Measurements from ENCODE around the gene PDPK1.
"Not testable (repeated sequence)": the region's sequence is repeated elsewhere in the genome, so short reads cannot be mapped to it uniquely, and the experiment has no call there.

DNA sequence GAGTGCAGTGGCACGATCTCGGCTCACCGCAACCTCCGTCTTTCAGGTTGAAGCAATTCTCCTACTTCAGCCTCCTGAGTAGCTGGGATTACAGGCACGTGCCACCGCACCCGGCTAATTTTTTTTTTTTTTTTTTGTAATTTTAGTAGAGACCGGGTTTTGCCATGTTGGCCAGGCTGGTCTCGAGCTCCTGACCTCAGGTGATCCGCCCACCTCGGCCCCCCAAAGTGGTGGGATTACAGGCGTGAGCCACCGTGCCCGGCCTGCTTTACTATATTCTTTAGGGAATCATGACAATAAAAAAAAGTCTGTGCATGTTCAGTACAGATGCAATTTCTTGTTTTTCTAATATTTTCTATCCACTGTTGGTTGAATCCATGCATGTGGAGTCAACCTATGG lies 6.0 kb downstream of the PDPK1 start:
- TF ChIP-seq EP300, POLR2A, POLR2AphosphoS5 (IDR thresholded peaks at IDR 0.05): not testable (repeated sequence)
- TF ChIP-seq, protein P1, sequence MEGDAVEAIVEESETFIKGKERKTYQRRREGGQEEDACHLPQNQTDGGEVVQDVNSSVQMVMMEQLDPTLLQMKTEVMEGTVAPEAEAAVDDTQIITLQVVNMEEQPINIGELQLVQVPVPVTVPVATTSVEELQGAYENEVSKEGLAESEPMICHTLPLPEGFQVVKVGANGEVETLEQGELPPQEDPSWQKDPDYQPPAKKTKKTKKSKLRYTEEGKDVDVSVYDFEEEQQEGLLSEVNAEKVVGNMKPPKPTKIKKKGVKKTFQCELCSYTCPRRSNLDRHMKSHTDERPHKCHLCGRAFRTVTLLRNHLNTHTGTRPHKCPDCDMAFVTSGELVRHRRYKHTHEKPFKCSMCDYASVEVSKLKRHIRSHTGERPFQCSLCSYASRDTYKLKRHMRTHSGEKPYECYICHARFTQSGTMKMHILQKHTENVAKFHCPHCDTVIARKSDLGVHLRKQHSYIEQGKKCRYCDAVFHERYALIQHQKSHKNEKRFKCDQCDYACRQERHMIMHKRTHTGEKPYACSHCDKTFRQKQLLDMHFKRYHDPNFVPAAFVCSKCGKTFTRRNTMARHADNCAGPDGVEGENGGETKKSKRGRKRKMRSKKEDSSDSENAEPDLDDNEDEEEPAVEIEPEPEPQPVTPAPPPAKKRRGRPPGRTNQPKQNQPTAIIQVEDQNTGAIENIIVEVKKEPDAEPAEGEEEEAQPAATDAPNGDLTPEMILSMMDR (IDR thresholded peaks at IDR 0.05) = not testable (repeated sequence)

Measured in suprapubic skin (tissue), 4 donors.